Fibroblast of skin of left biceps (primary cell): ENCODE results near the gene UTP11.
"Not testable (repeated sequence)": the region's sequence is repeated elsewhere in the genome, so short reads cannot be mapped to it uniquely, and the experiment has no call there.

ENCODE experiments used
- DNase-seq, 2 experiments: peaks; one replicate each; pipeline ENCODE4 v3.0.0-alpha.2; 2013; ENCODE audit warnings: low read depth in 2 of 2

UTP11 gene

GRCh38 chr1:38012363-38013226, at the start of gene UTP11:
Gene UTP11 (plus strand): TSS chr1:38012734. CDS start chr1:38012803, 69 bp downstream.
- DNase-seq = peak; percentile 99

- not testable (repeated sequence) for DNase-seq
These were observed 48.4 kb upstream of the UTP11 start for GRCh38 chr1:37964106-37964505.

- DNase-seq = no peak
These were observed 47.2 kb upstream of the UTP11 start for GRCh38 chr1:37965301-37965700.

- not testable (repeated sequence) for DNase-seq
These were observed 38.9 kb upstream of the UTP11 start for GRCh38 chr1:37973684-37974083.

DNA sequence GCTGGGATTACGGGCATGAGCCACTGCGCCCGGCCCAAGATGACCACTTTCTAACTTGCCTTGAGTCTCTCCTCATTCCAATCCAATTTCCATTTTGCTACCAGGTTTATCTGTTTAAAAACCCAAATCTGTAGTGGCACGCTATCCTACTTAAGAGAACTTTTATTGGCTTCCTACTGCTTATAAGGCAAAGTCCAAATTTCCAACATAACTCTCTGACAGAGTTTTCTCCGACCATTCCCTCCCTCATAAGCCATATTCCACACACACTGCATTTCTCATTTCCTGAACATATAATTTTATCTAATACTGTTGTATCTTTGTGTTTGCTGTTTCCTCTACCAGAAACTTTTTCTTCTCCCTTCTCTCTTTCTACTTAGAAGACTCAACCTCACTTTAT, 38.0 kb upstream of the UTP11 start:
- DNase-seq = no peak

- DNase-seq = not testable (repeated sequence)
These were observed 37.5 kb upstream of the UTP11 start for GRCh38 chr1:37975083-37975482.

DNA sequence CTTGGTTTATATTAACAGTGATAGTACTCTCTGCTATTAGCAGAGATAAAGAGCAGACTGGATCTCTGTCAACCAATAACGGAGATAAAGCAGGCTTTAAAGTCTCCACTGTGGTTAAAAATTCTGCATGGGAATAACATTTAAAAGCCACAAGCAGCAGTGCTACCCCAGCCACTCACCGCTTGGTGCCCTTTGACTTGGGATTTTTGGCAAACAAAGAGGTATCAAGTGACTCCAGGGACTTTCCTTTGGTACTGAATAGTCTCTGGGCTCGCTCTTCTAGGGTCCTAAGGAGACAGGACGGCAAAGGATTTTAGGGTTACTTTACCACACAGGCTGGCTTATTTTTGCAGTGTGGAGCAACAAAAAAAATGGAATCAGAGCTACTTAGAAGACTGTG, 34.0 kb upstream of the UTP11 start:
- DNase-seq = no peak

- no peak for DNase-seq
These were observed 29.0 kb upstream of the UTP11 start for GRCh38 chr1:37983546-37983945.

- no peak for DNase-seq
These were observed 24.9 kb upstream of the UTP11 start for GRCh38 chr1:37987679-37988078.

GRCh38 chr1:37989361-37989930, 23.1 kb upstream of the UTP11 start:
- DNase-seq = no peak

DNA sequence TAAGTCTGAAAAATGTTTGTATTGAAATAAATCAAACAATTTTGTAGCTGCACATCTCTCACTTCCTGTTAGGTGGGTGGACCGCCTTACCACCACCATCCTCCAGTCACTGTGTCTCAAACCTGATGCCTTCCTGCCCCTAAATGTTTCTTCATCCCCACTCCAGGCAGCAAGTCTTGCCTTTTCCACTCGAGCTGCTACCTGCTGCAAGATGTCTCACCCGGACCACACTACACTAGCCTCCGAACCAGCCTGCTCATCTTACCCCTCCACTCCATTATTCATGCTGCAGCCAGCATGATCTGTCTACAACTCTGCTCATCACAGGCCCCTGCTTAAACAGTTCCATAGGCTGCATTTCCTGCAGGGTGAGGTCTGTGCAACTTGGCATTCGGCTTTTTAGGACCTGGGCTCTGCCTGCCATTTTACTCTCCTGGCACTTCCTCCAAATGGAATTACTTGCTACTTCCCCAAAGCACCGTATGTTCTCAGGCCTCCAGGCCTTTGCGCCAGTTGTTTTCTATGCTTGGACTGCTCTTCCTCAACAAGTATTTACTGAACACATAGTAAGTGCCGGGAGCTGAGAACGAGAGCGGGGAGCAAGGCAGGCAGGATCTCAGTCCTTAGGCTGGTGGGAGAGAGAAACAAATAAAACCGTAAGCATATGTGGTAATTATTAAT, 17.5 kb upstream of the UTP11 start:
- no peak for DNase-seq

DNA sequence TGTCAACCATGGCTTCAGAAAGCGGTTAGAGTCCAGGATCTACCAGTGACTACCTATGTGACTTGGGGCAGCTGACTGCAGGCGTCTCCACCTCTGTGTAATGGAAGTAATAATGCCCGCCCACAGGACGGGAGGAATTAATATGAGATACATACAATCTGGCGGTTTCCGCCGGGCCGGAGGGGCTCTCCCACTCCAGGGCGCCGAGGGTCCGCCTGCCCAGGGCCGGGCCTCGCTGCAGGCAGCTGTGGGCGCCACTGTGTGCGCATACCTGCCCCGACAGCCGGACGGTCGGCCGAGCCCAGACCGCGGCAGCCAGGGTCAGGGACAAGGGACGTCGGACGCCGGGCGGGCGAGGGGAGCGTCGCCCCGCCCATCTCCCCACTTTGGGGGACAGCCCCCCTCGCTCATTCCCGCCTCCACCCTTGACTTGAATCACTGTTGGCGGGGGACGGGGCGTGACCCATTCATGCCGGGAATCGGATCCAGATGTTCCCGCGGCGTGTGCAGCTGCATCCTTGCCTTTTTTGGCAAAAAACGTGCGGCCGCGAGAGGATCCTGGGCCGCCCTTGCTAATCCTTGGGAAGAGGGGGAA, 16.7 kb upstream of the UTP11 start:
- peak; percentile 96 for DNase-seq

- DNase-seq = no peak
These were observed 15.1 kb upstream of the UTP11 start for GRCh38 chr1:37997256-37998088.

DNA sequence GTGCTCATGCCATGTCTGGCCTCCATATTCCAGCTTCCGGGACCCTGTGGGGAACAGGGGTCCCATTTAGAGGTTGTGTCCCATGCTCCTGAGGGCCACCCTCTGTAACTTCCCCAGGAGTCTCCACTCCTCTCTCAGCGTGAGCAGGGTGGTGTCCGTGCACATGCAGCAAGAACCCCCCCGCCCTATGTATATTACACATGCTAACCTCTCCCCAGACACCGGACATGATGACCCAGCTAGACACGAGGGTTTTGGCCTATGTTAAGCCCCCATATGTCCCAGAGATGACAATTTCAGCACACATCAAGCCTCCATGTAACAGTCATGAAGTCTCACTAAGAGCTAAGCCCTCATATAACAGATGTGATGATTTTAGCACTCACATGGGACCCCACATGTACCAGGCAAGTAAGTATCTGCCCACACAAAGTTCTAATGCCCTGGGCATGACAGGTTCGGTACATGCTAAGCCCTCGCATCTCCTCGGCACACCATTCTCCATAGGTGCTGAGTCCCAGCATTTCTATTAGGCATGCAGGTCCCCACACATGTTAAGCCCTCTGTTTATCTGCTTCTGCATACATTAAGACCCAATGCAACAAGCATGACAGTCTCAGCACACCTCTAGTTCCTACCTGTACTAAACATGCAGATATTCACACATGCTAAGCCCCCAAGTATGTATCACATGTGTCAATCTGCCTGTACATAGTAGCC, 14.3 kb upstream of the UTP11 start:
- DNase-seq = no peak

DNA sequence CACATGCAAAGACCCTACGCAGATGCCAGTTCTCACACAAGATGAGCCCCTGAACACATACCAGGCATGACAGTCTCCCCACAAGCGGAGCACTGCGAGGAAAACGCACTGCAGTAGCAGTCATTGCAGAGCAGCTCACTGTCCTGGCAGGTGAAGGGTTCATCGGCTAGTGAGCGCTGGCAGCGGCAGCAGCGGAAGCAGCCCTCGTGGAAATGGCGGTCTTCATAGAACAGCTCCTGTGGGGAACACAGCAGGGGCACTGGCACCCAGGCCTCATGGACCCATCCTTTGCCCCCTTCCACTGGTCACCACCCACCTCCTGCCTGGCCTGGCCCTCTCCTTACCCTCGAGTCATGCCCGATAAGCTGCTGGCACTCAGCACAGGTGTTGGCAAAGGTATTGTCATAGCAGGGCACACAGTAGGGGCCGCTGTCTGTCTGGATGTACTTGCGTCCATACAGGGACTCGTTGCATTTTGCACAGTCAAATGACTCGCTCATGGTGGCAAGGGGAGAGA, 13.6 kb upstream of the UTP11 start:
- DNase-seq = no peak

DNA sequence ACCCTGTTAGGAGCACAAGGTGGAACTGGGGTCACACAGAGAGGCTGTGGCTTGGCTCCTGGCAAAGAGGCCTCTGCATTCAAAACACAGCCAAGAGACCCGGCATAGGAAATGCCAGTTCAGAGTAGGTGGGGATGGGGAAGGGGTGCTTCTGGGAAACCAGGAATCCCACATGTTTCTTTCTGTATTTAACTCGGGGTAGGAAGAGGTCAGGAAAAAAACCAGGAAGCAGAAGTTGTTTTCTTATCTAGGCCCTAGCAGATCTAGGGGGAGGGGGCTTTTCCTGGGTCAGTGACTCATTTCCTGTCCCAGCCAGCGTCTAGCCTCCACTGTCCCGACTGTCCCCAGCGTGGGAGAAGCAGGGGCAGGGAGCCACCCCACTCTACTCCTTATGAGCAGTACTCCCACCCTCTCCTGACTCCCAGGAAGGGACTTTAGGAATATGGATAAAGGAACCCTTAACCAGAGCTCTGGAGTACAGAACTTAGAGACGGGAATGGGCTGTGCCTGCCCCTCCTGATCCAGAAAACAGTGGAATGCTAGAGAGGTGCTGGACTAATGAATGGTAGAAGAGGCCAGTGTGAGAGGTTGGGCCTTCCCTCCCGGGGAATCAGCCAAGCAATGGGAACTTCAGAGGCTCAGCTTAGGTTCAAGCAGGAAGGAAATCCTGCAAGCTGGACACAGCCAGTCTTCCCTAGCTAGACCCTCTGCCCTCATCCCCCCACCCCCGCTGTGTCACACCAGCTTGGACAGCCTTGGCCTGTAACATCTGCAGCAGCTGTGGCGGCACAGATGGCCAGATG, 12.9 kb upstream of the UTP11 start:
- no peak for DNase-seq

GRCh38 chr1:38000233-38000528, 12.4 kb upstream of the UTP11 start:
- no peak for DNase-seq

DNA sequence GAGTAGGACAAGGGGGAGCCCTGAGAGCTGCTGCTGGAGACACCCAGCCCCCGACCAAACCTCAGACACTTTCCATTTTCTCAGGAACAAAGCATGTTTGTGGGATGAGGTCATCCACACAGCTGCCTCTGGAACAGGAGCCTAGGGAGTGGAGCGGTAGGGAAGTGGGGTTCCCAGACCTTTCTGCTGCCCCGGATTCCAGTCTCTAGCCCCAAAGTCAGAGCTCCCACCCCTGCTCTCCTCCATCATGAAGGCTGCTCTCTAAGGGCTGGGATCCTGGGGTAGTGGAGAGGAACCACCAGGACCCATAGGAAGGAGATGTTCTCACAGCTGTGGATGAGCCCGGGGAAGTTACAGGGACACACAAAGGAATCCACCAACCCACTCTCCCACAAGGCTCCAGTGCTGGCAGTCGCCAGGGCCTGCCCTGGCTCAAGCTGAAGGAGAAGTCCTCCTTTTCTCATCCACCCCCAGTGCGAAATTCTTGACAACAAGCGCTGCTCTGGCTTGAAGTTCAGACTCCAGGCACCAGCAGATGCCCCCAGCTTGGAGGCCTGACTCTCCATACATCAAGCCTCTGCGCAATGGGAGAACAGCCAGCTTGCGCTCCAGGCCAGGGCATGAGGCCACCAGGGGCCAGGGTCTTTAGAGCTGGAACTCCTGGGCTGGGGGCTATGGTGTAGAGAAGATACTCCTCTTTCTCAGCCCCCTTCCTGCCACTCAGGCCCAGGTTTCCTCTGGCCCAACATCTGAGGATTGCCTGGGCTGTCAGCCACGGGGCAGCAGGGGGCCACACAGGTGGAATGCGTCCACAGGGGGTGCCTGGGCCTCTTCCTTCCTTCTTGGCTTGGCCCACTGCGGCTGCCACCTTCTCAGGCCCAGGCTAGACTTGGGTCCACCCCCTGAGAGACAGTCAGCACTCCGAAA, 11.7 kb upstream of the UTP11 start:
- peak; percentile 75 to 76 for DNase-seq
